NCI-H748 treated with DMSO at 0.1 percent for 48 hours (cell line): ENCODE measurements around the gene SIGLEC1.

ENCODE experiments used
- DNase-seq: peaks from one replicate; lab custom pipeline; 2025; lab: John Stamatoyannopoulos, UW

Gene SIGLEC1

DNA sequence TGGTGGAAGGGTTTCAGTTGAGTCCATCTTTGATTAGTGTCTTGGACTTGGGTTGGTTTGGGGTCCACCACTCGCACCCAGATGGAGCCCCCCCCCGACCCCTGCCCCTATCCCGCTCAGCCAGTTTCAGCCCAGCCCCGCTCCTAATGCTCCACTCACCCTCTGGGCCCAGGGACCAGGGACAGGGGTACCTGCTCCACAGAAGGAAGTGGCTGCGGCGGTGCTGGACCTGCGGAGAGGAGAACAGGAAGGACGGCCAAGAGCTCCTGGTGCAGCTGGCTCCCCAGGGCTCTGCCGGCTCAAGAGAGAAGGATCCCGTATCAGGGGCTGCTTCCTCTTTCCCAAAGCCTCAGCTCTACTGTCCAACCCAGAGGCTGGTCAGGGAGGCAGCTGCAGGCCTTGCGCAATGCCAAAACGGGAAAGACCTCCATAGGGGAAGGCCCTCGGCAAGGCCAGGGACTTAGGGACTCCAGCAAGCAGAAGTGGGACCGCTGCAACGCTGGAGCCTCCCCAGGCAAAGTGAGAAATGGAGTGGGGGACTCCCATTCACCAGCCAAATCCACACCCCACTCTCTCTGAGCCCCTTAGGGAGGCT, at the start of gene SIGLEC1:
Gene SIGLEC1, minus strand, starts transcription at position 322 of the 595 bp plus-strand sequence. CDS start 5,472 bp downstream, outside the sequence.
- no peak for DNase-seq

DNA sequence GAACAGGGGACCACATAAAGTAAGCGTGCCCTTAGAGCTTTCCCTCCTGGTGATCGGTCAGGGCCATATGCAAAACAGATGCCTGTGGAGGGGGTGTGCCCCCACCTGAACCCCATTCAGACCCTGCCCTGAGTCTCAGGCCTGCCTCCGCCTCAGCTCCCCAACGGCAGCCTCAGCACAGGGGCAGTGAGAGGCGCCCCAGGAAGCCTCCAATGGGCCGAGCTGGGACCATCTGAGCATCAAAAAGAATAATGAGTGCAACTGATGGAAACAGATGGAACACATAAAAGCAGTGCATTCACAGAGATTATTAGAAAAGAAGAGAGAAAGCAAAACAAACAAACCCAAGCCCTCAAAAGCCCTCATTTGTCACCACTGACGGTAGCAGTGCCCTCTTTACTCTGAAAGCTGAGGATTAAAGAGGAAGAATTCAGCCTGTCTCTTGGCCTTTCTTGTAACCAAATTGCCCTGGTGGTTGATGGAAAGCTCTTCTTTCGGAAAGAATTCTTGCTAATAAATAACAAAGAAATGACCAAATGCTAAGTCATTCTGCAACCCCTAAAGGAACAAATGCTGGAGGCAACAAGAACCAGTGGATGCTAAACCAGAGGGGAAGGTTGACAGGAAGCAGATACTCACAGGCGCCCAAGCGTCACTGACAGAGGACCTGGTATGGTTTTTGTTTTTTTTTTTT, 48.4 kb upstream of the SIGLEC1 start:
- no peak for DNase-seq

DNA sequence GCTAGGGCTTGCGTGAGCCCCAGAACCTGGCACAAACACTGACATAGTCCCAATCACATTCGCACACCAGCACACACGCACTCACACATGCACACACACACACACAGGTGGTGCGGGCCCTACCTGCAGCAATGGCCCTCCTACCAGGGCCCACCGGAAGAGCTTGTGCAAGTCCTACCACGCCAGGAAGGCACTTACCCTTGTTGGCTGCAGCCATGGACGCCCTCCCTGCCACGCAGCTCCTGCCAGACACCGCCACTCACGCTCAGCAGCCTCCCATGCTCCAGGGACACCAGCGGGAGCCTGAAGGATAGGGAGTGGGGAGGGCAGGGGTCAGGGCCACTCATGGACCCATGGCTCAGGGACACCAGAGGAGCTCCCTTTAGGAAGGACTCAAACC, 47.5 kb upstream of the SIGLEC1 start:
- DNase-seq, result no peak

DNA sequence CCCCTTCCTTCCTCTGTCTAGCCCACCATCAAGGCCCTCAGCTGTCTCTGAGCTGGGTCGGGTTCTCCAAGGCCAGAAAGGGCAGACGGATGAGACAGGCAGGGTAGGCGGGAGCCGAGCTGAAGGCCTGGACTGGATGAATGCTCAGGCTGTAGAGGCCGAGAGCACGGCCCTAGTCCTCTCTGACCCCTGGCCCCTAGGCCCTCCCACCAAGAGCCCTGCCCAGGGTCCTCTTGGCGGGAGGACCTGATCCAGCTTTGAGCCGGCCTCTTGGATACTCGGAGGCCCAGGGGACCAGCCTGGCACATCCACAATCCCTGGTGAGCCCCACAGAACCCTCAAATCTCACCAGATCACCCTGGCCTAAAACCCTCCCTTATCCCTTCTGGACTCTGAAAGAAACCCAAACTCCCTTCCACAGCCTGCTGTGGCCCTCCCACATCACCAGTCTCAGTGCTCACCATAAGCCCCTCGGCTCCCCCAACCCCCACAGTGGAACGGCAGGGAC, 47.0 kb upstream of the SIGLEC1 start:
- DNase-seq, result no peak

GRCh38 chr20:3758566-3758965, 46.2 kb upstream of the SIGLEC1 start:
- DNase-seq, result no peak

- no peak for DNase-seq
These were observed 44.9 kb upstream of the SIGLEC1 start for GRCh38 chr20:3757268-3757667.

DNA sequence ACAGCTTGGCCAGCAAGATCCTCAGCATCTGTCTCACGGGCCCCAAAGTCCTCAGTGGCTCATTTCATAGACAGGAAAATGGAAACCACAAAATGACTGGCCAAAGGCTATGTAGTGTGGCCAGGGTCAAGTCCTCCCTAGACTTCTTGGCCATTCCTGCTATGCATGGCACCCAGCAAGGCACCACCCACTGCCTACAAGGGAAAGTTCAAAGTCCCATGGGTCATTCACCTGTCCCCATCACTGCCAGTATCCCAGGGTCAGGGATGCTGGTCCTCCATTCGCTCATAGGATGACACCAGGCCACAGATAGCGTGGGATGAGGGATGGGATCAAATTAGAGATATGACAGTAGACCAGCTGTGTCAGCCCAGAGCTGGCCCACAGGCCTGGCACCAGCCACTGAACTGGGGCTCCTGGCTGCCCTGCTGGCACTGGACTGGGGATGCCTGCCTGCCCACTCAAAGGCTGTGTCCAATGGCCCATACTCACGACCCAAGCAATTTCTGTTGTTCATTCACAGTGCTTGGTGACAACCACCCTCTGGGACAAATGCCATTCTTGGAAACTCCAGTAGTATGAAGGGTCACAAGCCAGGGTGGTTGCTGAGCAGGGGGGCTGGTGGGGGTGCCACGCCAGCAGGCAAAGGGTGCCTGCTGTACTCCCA, 43.5 kb upstream of the SIGLEC1 start:
- no peak for DNase-seq

DNA sequence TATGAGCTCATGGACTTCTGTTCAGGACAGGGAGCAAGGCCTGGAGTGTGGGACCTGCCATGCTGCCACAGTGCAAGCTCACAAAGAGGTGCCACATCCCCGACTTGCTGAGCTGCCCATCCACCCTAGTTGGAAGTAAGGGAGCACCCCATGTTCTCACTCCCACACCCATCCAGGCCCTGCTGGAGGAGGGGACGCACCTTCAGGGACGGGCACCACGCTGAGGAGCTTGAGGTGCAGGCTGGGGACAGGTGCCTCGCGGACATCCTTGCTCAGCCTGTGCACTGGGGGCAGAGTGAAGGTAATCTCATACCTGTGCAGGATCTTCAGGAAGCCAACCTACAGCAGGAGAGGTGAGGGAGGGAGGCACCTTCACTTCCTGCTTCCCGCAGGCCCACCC, 42.9 kb upstream of the SIGLEC1 start:
- no peak for DNase-seq

DNA sequence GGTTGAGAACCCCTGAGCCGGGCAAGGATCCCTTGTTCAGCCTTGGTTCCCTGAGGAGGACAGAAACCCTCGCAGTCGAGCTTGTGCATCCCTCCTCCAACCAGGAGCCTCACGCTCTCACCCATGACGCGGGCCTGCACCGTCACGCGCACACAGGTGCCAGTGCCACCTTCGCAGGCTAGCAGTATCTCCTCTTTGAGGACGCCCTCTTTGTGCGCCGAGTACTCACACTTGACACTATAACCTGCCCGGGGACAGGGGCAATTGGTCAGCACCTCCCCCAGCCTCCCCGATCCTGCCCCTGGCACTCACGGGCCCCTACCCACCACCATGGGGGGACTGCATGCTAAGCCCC, 41.9 kb upstream of the SIGLEC1 start:
- DNase-seq, result no peak

GRCh38 chr20:3753501-3754275, 41.3 kb upstream of the SIGLEC1 start:
- DNase-seq, result no peak

- peak; percentile 75 for DNase-seq
These were observed 40.7 kb upstream of the SIGLEC1 start for GRCh38 chr20:3753098-3753497.

- DNase-seq, result no peak
These were observed 40.0 kb upstream of the SIGLEC1 start for GRCh38 chr20:3752386-3752759.

DNA sequence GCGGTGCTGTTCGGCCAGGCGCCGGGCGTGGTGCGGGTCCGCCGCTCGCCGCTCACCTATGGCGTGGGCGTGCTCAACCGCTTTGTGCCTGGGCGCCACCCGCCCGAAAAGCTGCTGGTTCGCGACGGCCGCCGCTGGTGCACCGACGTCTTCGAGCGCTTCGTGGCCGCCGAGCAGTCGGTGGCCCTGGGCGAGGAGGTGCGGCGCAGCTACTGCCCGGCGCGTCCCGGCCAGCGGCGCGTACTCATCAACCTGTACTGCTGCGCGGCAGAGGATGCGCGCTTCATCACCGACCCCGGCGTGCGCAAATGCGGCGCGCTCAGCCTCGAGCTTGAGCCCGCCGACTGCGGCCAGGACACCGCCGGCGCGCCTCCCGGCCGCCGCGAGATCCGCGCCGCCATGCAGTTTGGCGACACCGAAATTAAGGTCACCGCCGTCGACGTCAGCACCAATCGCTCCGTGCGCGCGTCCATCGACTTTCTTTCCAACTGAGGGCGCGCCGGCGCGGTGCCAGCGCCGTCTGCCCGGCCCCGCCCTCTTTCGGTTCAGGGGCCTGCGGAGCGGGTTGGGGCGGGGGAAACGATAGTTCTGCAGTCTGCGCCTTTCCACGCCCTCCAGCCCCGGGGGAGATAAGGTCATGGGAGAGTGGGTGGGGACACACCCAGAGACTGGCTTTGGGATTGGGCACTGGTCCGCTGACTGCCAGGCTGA, 39.4 kb upstream of the SIGLEC1 start:
- peak; percentile 76 for DNase-seq

GRCh38 chr20:3751305-3751674, 38.9 kb upstream of the SIGLEC1 start:
- no peak for DNase-seq

GRCh38 chr20:3749689-3750531, 37.5 kb upstream of the SIGLEC1 start:
- DNase-seq, result peak; percentile 46

GRCh38 chr20:3749087-3749688, 36.8 kb upstream of the SIGLEC1 start:
- no peak for DNase-seq

DNA sequence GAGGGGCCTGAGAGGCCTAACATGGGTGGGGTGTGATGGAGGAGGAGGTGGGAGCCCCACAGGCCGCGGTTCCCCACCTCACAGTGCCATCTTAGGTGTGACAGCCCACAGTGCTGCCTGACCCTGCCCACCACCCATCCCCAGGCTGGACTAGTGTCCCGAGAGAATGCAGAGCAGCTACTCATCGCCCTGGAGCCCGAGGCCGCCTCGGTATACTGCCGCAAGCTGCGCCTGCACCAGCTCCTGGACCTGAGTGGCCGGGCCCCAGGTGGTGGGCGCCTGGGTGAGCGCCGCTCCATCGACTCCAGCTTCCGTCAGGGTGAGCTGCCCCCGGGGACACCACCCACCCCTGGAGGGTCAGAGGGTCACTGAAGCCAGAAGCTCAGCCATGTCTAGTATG, 35.7 kb upstream of the SIGLEC1 start:
- DNase-seq, result no peak

DNA sequence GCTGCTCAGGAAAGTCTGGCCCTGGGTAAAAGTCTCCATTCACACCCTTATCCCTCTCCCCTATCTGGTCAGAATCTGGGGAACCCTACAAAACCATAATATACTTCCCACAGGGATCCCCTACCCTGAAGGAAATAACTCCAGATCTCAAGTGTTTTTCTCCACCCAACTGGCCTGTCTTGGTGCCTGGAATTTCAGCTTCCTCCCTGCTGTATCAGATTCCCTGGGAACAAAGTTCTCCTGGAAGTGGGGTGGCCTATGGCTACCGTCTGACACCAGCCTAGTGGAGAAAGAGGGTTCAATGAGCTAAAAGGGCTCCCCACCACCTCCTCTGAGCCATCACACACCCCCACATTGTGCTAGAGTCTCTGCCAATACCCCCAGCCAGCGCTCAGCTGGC, 35.1 kb upstream of the SIGLEC1 start:
- no peak for DNase-seq

GRCh38 chr20:3745686-3746173, 33.3 kb upstream of the SIGLEC1 start:
- DNase-seq, result no peak
